H4 (cell line): ENCODE data around the gene CFAP74. TPM values are rescaled to one million over a fixed set of nuclear protein-coding genes. Genes with fewer than 3 reads are reported as not detected.
"Not testable (repeated sequence)": the region's sequence is repeated elsewhere in the genome, so short reads cannot be mapped to it uniquely, and the experiment has no call there.

ENCODE experiments used
- DNase-seq: peaks from one replicate; pipeline ENCODE4 v3.0.0-alpha.2; 2015; ENCODE audit warnings: low spot score
- total RNA-seq: library from RNA; depleted of rRNA; stranded (reverse); fragments of >200 nt; shearing (Covaris generic); gene quantifications from 2 replicates; pipeline ENCODE4 v1.2.3, GENCODE V29; 2014

CFAP74 gene
- total RNA-seq, 1 experiment from 2014 or later = not detected

DNA sequence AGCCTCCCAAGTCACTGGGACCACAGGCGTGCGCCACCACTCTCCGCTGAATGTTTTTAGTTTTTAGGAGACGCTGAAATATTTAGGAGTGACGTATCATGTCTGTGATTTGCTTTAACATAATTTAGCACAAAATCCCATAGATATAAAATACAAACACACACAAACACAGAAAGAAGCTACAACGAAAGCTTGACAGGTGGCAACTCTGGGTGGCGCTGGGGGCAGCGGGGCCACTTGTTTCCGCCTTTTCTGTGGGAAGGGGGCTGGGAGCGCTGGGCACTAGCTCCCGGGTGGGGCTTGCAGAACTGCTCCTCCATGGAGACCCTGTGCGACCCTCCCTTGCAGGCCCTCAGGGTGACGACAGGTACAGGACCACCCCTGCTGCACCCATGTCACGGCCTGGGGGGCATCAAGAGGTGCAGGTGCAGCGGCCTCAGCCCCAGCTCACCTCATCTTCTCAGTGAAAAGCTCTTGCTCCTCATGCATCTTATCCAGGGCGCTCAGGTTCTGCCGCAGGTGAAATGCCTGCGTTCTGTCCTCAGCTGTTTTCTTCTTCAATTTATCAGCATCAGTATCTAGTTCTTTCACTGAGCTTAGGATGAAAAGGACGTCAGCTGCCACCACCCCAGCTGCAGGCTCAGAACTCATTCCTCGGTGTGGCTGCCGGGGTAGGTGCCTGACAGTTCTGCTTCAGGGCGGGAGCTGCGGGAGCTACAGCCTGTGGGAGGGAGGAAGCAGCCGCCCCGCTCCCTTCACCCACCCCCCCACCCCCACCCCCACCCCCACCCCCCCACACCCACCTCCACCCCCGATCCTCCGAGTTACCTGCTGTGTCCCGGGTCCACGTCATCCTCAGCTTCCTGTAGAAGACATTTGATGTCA lies 15.3 kb downstream of the CFAP74 start:
- DNase-seq = no peak

DNA sequence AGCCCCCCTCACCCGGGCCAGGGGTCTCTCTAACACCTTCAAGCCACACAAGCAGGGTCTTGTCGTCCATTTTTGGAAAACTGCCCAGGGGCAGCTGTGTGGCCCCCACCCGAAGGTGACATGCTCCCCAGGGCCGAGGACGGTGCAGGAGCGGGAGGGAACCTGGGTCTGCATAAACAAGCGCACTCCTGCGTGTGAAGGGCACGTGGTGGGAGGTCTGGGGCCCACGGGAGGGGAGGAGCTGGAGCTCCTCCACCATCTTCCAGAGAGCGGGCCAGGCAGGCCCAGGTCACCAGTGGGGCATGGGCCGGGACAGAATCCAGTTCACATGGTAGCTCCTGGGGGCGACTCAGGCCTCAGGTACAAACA lies 16.5 kb downstream of the CFAP74 start:
- DNase-seq = no peak

DNA sequence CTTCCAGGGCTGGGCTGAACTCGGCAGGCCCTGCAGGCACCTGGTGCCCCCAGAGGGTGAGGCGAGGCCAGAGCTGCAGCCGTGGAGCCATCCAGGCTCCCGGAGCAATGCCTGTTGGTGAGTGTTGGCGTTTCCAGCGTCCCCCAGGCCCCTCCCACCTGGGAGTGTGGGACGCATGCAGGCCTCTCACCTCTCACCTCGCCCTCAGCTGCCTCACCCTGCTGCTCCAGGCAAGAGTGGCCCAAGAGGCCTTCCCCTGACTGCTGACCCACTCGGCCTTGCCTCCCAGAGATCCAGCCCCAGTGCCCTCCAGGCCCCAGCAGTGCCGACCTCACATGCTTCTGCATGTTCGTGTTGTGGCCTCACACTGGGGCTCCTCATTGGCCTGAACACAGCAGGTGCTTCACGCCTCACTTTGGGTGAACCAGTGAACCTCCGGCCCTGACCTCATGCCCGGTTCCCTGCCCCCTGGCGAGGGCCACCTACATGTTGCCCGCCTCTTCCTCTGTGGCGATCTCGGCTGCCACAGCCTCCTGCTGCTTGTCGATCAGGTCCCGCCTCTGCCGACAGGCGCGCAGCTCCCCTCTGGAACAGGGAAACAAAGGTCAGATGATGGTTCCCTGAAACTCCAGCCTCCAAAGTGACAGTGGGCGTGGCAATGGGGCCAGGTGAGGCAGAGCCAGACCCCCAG lies 17.0 kb downstream of the CFAP74 start:
- no peak for DNase-seq

DNA sequence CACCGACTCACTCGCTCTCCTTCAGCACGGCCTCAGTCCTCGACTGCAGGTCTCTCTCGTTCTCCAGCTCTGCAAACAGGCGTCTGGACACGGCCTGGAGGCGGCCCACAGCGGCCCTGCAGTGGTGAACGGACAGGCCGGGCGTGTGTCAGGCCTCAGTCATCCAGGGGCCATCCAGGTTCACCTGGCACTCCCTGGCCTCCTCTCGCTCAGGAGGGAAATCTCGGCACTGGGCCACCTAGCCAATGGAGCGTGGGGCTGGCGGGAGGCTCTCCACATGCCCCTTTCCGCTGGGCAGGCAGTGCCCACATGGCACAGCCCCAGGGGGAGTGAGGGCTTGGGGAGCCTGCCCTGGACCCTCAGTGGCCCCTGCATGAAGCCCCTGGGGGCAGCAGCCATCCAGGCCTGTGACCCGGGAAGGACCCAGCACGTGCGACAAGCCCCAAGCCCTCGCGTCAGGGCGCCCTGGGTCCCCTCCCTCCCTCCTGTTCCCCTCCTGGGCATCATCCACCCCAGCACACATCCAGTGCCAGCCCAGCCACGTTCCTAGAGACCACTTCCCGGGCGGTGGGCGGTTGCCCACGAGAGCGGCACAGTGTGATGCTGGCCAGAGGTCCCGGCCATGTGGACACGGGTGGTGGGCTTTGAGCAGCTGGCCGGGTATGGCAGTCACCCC lies 18.1 kb downstream of the CFAP74 start:
- no peak for DNase-seq

DNA sequence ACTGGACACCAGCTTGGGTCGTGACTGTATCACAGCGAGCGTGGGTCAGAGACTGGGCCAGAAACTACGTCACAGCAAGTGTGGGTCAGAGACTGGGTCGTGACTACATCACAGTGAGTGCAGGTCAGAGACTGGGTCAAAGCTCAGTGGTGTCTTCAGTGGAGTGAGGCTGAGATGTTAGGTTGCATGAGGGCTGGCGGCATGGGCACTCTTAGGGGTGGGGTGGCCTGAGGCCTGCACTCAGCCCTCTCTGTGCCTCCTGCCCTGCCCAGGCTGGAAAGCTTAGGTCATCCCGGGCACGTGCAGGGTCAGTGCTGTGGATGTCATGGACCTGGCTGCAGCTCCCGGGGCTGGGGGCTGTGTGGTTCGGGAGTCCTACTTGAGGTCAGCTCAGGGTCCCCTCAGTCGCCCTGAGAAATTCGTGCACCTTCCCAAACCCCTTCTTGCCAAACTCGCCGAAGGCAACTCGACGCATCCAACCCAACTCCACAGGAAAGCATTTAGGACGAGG lies 19.0 kb downstream of the CFAP74 start:
- DNase-seq = no peak

DNA sequence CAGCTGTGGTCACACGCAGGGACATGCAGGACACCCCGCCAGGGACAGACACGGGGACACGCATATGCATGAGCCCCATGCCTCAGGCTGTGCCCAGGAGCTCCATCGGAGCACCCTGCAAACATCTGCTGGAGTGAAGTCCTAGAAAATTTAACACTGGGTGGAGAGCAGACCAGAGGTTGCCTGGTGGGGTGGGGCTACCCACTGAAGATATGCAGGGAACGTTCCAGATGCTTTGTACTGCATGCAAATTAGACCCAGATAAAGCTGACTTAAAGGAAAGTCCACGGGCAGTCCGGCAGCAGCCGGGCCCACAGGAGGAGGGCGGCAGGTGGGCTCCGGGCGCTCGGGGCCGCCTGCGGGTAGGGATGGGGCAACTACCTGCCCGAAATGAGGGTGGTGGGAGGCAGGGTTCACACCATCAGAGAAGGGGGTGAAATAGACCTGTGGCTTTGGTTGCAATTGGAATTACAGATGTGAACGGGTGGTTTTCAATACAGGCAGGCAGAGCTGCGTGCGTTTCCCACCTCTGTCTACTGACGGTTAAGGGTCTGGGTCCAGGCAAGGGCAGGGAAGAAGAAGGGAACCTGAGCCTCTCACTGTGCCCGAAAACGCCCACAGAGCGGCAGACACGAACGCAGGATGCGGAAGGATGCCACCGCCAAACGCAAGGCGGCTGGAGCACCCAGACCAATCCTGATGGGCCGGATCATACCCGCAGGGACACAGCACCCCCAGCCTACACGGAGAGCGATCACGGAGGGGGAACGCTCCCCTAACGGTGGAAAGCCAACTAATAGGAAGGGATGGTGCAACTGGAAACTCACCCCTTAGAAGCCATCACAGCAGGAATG lies 21.0 kb downstream of the CFAP74 start:
- no peak for DNase-seq

DNA sequence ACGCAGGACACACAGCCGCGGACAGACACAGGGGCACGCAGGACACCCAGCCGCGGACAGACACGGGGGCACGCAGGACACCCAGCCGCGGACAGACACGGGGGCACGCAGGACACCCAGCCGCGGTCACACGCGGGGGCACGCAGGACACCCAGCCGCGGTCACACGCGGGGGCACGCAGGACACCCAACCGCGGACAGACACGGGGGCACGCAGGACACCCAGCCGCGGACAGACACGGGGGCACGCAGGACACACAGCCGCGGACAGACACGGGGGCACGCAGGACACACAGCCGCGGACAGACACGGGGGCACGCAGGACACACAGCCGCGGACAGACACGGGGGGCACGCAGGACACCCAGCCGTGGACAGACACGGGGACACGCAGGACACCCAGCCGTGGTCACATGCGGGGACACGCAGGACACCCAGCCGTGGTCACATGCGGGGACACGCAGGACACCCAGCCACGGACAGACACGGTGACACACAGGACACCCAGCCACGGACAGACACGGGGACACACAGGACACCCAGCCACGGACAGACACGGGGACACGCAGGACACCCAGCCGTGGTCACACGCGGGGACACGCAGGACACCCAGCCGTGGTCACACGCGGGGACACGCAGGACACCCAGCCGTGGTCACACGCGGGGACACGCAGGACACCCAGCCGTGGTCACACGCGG lies 21.8 kb downstream of the CFAP74 start:
- DNase-seq = not testable (repeated sequence)

DNA sequence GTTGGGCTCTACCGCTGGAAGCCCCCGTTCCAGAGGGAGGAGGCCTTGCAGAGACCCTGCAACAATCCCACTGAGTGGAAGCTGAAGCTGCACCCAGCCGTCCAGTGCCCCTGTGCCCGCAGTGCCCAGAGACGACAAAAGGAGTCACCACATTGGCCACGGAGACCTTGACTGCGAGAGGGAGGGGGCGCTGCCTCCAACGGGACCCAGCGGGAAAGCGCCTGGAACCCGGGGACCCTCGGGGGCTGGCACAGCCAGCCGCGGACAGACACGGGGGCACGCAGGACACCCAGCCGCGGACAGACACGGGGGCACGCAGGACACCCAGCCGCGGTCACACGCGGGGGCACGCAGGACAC lies 22.5 kb downstream of the CFAP74 start:
- no peak for DNase-seq

DNA sequence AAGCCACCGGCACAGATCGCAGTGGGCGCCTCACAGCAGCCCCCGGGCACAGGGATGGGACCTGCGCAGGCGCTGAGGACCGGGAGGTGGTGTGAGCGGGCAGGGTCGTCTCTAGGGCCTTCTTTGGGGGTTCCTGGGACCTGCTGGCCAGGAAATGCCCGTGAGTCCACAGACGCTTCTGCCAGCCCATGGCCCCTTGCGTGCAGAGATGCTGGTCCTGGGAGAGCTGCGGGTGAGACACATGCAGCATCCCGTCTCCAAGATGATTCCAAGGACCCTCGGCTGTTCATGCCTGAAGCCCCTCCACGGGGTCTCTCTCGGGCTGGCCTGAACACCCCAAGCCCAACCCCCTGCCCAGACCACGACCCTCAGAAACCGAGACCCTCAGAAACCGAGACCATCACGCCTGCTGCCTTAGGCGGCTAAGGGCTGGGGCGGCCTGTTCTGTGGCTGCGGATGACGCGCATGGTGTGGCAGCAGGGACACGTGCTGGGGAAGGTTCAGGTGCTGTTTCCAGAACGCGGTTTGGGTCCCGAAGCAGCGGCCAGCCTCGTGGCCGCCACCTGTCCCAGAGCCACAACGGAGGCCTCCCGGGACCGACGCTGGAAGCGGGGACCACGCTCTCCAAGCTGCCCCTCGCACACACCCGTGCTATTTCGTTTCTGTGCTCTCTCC lies 23.0 kb downstream of the CFAP74 start:
- no peak for DNase-seq

DNA sequence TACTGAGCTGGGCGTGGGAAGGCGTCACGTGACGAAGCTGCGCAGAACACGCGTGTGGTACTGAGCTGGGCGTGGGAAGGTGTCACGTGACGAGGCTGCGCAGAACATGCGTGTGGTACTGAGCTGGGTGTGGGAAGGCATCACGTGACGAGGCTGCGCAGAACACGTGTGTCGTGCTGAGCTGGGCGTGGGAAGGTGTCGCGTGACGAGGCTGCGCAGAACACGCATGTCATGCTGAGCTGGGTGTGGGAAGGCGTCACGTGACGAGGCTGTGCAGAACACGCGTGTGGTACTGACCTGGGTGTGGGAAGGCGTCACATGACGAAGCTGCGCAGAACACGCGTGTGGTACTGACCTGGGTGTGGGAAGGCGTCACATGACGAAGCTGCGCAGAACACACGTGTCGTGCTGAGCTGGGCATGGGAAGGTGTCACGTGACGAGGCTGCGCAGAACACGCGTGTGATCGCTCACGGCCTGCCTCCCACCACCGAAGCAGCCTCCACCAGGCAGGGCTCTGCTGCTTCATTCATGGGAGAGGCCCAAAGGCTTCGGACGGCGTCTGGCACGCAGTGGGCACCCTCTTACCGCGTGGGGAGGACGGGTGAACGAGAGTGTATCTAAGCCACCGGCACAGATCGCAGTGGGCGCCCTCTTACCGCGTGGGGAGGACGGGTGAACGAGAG lies 24.0 kb downstream of the CFAP74 start:
- DNase-seq = no peak

DNA sequence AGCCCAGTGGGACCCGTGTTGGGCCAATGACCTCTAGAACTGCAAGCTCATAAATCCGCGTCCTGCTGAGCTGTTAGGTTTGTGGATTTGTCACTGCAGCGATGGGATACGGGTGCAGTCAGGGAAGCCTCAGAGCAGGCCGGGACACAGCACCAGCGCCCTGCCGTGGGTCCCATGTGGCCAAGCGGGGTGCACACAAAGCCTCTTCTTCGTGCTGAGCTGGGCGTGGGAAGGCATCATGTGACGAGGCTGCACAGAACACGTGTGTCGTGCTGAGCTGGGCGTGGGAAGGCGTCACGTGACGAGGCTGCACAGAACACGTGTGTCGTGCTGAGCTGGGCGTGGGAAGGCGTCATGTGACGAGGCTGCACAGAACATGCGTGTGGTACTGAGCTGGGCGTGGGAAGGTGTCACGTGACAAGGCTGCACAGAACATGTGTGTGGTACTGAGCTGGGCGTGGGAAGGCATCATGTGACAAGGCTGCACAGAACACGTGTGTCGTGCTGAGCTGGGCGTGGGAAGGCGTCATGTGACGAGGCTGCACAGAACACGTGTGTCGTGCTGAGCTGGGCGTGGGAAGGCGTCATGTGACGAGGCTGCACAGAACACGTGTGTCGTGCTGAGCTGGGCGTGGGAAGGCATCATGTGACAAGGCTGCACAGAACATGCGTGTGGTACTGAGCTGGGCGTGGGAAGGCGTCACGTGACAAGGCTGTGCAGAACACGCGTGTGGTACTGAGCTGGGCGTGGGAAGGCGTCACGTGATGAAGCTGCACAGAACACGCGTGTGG lies 24.7 kb downstream of the CFAP74 start:
- not testable (repeated sequence) for DNase-seq

DNA sequence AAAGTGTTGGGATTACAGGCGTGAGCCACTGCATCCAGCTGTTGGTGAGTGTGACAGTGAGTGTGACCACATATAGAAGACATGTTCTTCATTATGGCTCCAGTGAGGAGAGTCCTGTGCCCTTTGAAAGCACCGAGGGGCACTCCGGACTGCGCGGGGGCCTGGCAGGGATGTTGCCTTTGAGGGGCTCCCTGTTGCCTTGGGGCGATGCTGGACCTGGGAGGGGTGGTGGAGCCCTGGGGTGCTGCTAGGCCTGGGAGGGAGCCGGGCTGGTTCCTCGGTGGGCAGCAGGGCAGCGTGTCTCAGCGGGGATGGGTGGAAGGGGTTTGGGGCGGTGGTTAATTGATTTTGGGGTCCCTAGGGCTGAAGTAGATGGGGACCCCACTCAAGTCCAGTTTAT lies 25.5 kb downstream of the CFAP74 start:
- DNase-seq = no peak

DNA sequence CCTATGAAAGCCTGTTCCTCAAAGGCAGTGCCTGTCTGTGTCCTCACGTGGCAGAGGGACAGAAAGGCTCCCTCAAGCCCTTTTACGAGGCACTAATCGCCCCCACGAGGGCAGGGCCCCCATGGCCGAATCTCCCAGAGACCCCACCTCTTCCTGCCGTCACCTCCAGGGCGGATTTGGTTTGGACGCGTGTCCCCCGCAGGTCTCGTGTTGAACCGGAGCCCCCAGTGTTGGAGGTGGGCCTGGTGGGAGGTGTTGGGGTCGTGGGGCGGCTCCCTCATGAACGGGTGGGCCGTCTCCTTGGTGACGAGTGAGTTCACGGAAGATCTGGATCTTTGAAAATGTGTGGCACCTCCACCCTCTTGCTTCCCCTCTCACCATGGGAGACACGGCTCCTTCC lies 27.6 kb downstream of the CFAP74 start:
- no peak for DNase-seq

DNA sequence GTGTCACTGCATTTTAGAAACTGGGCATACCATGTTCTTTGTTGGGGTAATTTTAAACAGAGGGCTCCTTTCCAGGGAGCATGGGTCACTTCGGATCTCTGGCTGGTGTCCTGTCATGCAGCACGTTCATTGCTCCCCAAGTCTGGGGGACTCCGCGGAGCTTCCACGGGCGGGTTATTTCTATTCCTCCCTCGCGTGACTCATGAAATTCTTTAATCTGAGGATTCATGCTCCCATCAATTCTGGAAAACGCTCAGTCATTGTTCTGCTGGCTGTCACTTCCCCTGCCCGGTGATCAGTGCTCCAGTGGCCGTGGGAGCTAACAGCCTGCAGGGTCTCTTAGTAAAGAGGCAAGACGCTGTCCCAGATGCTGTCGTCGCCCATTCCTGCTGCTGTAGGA lies 28.1 kb downstream of the CFAP74 start:
- no peak for DNase-seq

DNA sequence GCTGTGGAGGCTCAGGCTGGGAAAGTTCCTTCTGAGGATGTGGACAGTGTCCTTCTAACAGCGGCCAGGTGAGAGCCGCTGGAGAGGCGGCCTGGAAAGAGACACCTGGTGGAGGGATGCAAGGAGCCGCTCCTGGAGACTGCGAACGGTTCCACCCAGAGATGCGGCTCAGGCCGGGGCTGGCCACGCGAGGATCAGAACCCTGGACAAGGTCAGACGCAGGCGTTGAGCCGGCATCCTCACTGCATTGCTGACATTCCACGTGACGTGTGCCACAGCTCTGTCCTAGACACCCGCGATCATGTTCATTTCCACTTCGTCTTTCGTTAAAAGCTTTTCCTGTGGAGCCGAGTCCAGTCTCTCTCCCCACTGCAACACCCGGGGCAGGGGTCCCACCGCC lies 28.8 kb downstream of the CFAP74 start:
- no peak for DNase-seq

DNA sequence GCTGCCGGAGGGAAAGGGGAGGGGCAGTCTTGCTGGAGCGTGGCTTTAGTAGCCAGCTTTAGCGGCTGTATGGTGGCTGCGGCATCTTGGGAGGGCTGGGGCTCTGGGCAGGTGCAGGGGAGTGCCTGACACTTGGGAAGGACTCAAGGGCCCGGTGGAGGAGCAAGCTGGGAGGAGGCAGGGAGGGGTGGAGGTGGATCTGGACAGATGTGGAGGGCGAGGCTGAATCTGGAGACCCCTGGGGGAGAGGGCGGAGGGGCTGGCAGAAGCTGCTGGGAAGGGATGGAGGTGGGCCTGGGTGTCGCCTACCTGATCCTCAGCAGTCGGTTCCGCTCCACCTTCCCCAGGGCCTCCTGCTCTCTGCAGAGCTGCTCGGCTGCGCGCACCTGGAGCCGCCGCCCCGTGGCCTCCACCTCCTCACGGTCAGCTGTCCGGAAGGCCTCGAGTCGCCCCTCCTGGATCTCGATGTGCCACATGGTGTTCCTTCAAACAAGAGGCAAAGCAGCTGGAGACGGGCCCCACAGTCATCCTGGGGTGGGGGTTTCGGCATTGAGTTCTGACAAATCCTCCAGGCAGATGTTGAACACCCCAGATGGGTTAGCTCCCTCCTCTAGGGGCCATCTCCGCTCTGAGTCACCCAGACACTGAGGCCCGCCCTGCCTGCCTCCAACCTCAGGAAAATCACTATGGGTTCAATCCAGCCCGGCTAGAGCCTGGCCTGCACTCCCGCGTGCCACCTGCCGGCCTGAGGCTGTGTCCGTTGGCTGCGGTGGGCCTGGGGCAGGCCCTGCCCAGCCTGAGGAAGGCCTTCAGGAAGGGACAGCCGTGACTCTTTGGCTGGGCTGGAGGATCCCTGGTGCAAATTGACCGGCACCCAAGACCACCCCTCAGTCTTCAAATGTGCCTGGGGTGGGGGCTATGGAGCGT lies 29.6 kb downstream of the CFAP74 start:
- DNase-seq = no peak

DNA sequence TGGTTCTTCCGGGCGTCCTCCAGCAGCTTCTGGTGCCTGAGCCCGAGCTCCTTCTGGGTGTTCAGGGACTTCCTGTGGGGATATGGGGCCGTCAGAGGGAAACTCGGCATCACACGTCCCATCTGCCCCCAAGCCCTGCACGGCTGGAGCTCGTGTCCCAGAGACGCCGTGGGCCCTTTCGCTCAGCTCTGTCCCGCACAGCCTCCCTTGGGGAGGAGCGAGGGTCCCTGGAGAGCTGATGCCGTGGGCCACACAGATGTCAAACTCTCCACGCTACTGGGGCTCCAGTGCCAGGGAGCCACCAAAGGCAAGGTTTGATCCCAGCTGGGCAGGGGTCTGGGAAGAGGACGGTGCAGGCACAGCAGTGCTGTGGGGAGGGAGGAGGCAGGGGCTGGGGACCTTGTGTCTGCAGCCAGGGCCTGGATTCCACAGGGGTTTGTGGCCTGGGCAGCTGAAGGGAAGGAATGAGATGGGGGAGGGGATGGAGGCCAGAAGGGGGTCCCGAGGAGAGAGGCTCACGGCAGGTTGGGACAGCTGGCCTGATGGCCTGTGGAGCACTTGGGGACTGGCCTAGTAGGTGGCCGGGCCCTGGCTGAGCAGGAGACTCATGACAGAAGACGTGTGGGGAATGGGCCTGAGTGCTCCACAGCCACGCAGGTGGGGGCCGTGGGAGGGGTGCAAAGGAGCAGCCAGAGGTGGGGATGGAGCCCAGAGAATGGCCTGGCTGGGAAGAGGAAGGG lies 30.4 kb downstream of the CFAP74 start:
- no peak for DNase-seq
